SU-DHL-6 (cell line): ENCODE data around the gene PTDSS2.
"Not testable (repeated sequence)": the region's sequence is repeated elsewhere in the genome, so short reads cannot be mapped to it uniquely, and the experiment has no call there.

Experiments used
- H2AFZ ChIP-seq: fragments of 200-600 bp; sonication (generic); 2 replicates; pipeline ENCODE4 v1.6.1; 2014; ENCODE audit warnings: low read depth, mild to moderate bottlenecking, moderate library complexity, mixed read lengths, antibody characterized with exemption, low read length; ENCODE audit not compliant: severe bottlenecking
- H3F3A ChIP-seq: fragments of 200-600 bp; shearing (Covaris generic); 2 replicates; pipeline ENCODE4 v1.6.0; 2016; ENCODE audit warnings: antibody characterized with exemption, mild to moderate bottlenecking; ENCODE audit not compliant: insufficient read depth
- H3K27ac ChIP-seq: fragments of 200-600 bp; sonication (generic); 2 replicates; pipeline ENCODE4 v1.5.1; 2016; ENCODE audit warnings: low read depth, mild to moderate bottlenecking, low read length, moderate library complexity, mixed read lengths
- H3K27me3 ChIP-seq: fragments of 200-600 bp; sonication (generic), shearing (Covaris generic); 2 replicates; pipeline ENCODE4 v1.6.0; 2014; ENCODE audit warnings: mild to moderate bottlenecking, low read length
- H3K36me3 ChIP-seq: fragments of 200-600 bp; sonication (generic); 2 replicates; pipeline ENCODE4 v1.6.1; 2014; ENCODE audit warnings: mild to moderate bottlenecking, low read length, mixed read lengths
- H3K4me2 ChIP-seq: fragments of 300-600, 200-600 bp; shearing (Covaris generic), sonication (generic); 2 replicates; pipeline ENCODE4 v1.6.0; 2014; ENCODE audit warnings: low read length, low read depth, mild to moderate bottlenecking; ENCODE audit not compliant: poor library complexity, severe bottlenecking
- H3K4me3 ChIP-seq: fragments of 200-600 bp; sonication (generic); 2 replicates; pipeline ENCODE4 v1.5.1; 2014; ENCODE audit warnings: antibody characterized with exemption, low read length, mild to moderate bottlenecking, mixed read lengths; ENCODE audit not compliant: insufficient read depth, poor library complexity, severe bottlenecking
- H3K79me2 ChIP-seq: fragments of 200-600 bp; sonication (generic); 2 replicates; pipeline ENCODE4 v1.6.1; 2014; ENCODE audit warnings: mild to moderate bottlenecking, low read length, moderate library complexity; ENCODE audit not compliant: insufficient read depth
- H3K9ac ChIP-seq: fragments of 200-600 bp; sonication (generic); 2 replicates; pipeline ENCODE4 v1.7.0; 2014; ENCODE audit warnings: mild to moderate bottlenecking, low read length
- H3K9me2 ChIP-seq: fragments of 200-600 bp; sonication (generic); replicated peaks from 2 replicates; pipeline ENCODE4 v1.6.1; 2014; ENCODE audit warnings: low read length; ENCODE audit not compliant: insufficient read depth
- H3K9me3 ChIP-seq: fragments of 200-600 bp; sonication (generic); 2 replicates; pipeline ENCODE4 v1.6.1; 2014; ENCODE audit warnings: low read length, mixed read lengths; ENCODE audit not compliant: insufficient read depth
- H4K20me1 ChIP-seq: fragments of 200-600 bp; sonication (generic); 2 replicates; pipeline ENCODE4 v1.6.1; 2014; ENCODE audit warnings: low read depth, mild to moderate bottlenecking, antibody characterized with exemption, low read length, moderate library complexity, mixed read lengths
- EZH2phosphoT487 ChIP-seq: fragments of 200-600 bp; sonication (generic), shearing (Covaris generic); conservative IDR thresholded peaks from 2 replicates; pipeline ENCODE4 v1.6.1; 2018; ENCODE audit warnings: mild to moderate bottlenecking, antibody characterized with exemption, low read length, moderate library complexity, mixed read lengths
- TF ChIP-seq, protein P1 (sequence below): fragments of 200-600 bp; sonication (generic); IDR thresholded peaks from one replicate; pipeline ENCODE4 v1.5.1; 2017; ENCODE audit warnings: antibody characterized with exemption, mild to moderate bottlenecking, low read length, moderate library complexity; ENCODE audit not compliant: insufficient read depth, poor library complexity, severe bottlenecking

Gene PTDSS2

DNA sequence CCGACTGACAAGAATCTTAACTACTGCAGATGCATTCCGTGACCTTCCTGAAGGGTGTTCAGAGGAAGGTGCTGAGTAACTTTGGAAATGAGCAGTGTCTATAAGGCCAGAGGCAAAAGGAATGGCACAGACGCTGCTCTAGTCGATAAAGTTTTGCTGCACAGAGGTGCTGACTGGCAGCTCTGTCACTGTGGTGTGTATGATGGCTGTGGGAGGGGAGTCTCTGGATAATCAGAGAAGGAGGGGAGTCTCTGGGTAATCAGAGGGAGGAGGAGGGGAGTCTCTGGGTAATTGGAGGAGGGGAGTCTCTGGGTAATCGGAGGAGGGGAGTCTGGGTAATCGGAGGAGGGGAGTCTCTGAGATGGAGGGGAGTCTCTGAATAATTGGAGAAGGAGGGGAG is 18.4 kb downstream of the PTDSS2 start:
- no peak overlapping the region for H3K4me2 ChIP-seq
- TF ChIP-seq EZH2phosphoT487, result no peak
- TF ChIP-seq, protein P1, sequence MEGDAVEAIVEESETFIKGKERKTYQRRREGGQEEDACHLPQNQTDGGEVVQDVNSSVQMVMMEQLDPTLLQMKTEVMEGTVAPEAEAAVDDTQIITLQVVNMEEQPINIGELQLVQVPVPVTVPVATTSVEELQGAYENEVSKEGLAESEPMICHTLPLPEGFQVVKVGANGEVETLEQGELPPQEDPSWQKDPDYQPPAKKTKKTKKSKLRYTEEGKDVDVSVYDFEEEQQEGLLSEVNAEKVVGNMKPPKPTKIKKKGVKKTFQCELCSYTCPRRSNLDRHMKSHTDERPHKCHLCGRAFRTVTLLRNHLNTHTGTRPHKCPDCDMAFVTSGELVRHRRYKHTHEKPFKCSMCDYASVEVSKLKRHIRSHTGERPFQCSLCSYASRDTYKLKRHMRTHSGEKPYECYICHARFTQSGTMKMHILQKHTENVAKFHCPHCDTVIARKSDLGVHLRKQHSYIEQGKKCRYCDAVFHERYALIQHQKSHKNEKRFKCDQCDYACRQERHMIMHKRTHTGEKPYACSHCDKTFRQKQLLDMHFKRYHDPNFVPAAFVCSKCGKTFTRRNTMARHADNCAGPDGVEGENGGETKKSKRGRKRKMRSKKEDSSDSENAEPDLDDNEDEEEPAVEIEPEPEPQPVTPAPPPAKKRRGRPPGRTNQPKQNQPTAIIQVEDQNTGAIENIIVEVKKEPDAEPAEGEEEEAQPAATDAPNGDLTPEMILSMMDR, result no peak
- no peaks in the 10 kb centered on the region for H3K79me2 ChIP-seq
- no peak overlapping the region for H3K9ac ChIP-seq
- H3K27me3 ChIP-seq, result no peaks in the 10 kb centered on the region
- H2AFZ ChIP-seq, result no peak overlapping the region
- no peaks in the 10 kb centered on the region for H3K36me3 ChIP-seq
- no peaks in the 10 kb centered on the region for H3K9me2 ChIP-seq
- H3K4me3 ChIP-seq, result no peak overlapping the region
- H3K9me3 ChIP-seq, result no peaks in the 10 kb centered on the region
- H4K20me1 ChIP-seq, result no peaks in the 10 kb centered on the region
- no peak overlapping the region for H3K27ac ChIP-seq
- no peaks in the 10 kb centered on the region for H3F3A ChIP-seq

DNA sequence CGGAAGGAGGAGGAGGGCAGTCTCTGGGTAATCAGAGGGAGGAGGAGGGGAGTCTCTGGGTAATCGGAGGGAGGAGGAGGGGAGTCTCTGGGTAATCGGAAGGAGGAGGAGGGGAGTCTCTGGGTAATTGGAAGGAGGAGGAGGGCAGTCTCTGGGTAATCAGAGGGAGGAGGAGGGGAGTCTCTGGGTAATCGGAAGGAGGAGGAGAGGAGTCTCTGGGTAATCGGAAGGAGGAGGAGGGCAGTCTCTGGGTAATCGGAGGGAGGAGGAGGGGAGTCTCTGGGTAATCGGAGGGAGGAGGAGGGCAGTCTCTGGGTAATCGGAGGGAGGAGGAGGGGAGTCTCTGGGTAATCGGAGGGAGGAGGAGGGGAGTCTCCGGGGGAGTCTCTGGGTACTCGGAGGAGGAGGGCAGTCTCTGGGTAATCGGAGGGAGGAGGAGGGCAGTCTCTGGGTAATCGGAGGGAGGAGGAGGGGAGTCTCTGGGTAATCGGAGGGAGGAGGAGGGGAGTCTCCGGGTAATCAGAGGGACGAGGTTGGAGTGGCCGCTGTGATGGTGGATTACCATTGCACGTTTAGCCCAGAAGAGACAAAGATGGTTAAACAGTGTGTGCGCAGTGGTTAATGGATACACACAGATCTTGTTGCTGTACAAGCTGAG is 19.1 kb downstream of the PTDSS2 start:
- H3K79me2 ChIP-seq, H4K20me1 ChIP-seq, H3K4me3 ChIP-seq, H3K9ac ChIP-seq, H3K36me3 ChIP-seq, H3K4me2 ChIP-seq, H3K27me3 ChIP-seq, H2AFZ ChIP-seq, H3K9me3 ChIP-seq, H3F3A ChIP-seq, H3K27ac ChIP-seq, H3K9me2 ChIP-seq: not testable (repeated sequence)

DNA sequence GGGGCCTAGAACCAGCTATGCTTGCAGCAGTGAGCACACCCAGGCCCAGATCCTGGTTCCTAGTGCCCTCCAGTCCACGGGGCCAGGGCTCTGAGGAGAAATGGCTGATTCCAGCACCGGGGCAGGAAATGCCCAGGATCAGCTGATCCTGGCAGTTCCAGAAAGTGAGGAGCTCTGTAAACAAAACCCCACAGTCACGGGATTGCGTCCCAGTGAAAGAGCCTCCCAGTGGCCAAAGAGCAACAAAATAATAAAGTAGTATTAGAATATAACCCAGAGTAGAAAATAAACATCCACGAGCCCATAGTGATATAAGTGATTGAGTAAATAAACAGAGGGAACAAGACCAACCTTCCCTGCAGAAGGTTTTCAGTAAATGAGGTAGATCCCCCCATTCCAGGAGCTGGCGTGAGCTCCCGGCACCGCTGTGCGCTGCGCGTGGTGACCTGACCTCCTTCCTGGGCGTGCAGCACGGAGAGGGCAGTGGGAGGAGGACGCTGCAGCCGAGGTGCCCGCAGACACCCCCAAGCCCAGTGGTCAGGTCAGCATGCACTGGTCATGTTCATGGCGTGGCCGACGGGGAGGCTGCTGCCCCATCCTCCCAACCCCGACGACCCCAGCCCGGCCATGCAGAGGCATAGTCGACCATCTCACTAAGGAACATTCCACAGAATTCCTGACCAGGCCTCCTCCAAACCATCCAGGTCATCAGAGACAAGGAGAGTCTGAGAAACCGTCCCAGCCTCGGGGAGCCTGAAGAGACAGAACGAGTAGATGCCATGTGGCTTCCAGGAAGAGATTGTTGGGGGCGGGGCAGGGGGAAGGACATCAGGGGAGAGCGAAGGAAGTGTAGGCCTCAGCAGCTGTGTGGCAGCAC is 19.8 kb downstream of the PTDSS2 start:
- Histone ChIP-seq H3K36me3 (no peaks in the 10 kb centered on the region), H3K79me2 (no peaks in the 10 kb centered on the region), H3K27me3 (no peaks in the 10 kb centered on the region), H4K20me1 (no peaks in the 10 kb centered on the region), H3K27ac (no peak overlapping the region), H3K4me2 (no peak overlapping the region), H3K9me2 (no peaks in the 10 kb centered on the region), H3F3A (no peaks in the 10 kb centered on the region), H3K9me3 (no peaks in the 10 kb centered on the region), H3K9ac (no peak overlapping the region), H2AFZ (no peak overlapping the region), H3K4me3 (no peak overlapping the region)
- no peak for TF ChIP-seq EZH2phosphoT487
- TF ChIP-seq, protein P1, result no peak
